ENCODE measurements around the gene SYNGAP1. TPM values are rescaled to one million over a fixed set of nuclear protein-coding genes. Genes with fewer than 3 reads are reported as not detected.

SYNGAP1 gene
- total and polyA plus RNA-seq, 9 of the 15 experiments (the other 6 are each of a cell fraction or from before 2014, with no cell fraction given), result 0.01 to 22.8 (median 3.2) TPM

- TF ChIP-seq CTCF (IDR thresholded peaks at IDR 0.05 in 2 of 3, conservative IDR thresholded peaks at IDR 0.05 in 1 of 3; ENCODE audit: insufficient read depth in 2 of 3, low read depth in 1 of 3, low read length in 3 of 3) (peak in 2 of 3 experiments; percentile 4 to 22; a peak in 1 of 6 replicates), ZBTB17 (CRISPR knock-in tag; IDR thresholded peaks at IDR 0.05) (no peak), HMBOX1 (IDR thresholded peaks at IDR 0.05) (no peak), BCL6 (CRISPR knock-in tag; IDR thresholded peaks at IDR 0.05) (no peak), NBN (IDR thresholded peaks at IDR 0.05; ENCODE audit: low read depth) (peak; percentile 39; the same call in 1 of the 2 replicates), ZNF408 (CRISPR knock-in tag; IDR thresholded peaks at IDR 0.05; ENCODE audit: low read depth) (no peak), ZBTB40 (IDR thresholded peaks at IDR 0.05) (no peak; the same call in 1 of the 2 replicates), ZBTB40 (CRISPR knock-in tag; IDR thresholded peaks at IDR 0.05) (no peak), RUNX1 (IDR thresholded peaks at IDR 0.05; ENCODE audit: low read depth) (no peak), ELF2 (CRISPR knock-in tag; IDR thresholded peaks at IDR 0.05) (0 out of 2 replicates have a peak, but pooled peaks have one; percentile 20), ATF3 (IDR thresholded peaks at IDR 0.05) (peak; percentile 45; the same call in 1 of the 2 replicates), ATF3 (CRISPR knock-in tag; conservative IDR thresholded peaks at IDR 0.05) (no peak), NFRKB (IDR thresholded peaks at IDR 0.05; ENCODE audit: low read depth) (peak; percentile 47; the same call in 1 of the 2 replicates), TEAD1 (CRISPR knock-in tag; IDR thresholded peaks at IDR 0.05) (0 out of 4 replicates have a peak, but pooled peaks of 1 of the 2 experiments have one; percentile 4), RNF2 (IDR thresholded peaks at IDR 0.05) (no peak), NCOR1 (IDR thresholded peaks at IDR 0.05) (no peak), PHB (CRISPR knock-in tag; IDR thresholded peaks at IDR 0.05) (no peak)
Observed at GRCh38 chr6:33439956-33440648, 20.2 kb downstream of the SYNGAP1 start (continued).
